ENCODE measurements around the gene COMP. TPM values are rescaled to one million over a fixed set of nuclear protein-coding genes. Genes with fewer than 3 reads are reported as not detected.

COMP gene
- total and polyA plus RNA-seq, 2 donors (not counting 1 experiment from before 2014, with no cell fraction given) = not detected

DNA sequence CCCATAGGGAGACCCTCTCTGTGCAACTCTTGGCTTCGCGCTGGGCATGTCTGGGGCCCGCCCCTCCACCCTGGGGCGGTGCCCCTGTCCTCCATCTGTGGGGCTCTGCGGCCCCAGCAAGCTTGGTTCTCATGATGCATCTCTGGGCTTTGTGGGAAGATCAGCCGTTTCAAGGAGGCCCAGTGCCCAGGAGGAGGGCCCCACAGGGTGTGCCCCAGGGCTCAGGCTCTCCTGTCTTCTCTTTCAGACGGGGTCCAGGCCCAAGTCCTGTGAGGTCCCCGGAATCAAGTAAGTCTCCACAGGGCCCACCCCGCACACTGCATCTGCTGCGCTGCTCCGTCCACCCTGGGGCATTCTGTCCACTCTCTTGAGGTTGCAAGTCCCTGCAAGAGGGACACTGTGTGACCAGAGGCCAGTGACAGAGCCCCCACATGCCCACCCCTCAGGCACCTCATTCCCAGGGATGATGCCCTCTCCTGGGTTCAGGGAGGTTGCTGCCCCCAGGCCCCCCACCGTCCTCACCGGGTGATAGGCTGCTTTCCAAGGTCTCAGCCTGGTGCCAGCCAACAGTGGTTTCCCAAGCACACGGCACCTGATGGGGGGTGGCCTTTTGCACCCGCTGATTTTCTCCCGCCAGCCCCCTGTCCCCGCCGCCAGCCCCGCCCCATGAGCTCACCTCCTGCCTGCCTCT, 31.7 kb downstream of the COMP start:
- TF ChIP-seq, protein P1, sequence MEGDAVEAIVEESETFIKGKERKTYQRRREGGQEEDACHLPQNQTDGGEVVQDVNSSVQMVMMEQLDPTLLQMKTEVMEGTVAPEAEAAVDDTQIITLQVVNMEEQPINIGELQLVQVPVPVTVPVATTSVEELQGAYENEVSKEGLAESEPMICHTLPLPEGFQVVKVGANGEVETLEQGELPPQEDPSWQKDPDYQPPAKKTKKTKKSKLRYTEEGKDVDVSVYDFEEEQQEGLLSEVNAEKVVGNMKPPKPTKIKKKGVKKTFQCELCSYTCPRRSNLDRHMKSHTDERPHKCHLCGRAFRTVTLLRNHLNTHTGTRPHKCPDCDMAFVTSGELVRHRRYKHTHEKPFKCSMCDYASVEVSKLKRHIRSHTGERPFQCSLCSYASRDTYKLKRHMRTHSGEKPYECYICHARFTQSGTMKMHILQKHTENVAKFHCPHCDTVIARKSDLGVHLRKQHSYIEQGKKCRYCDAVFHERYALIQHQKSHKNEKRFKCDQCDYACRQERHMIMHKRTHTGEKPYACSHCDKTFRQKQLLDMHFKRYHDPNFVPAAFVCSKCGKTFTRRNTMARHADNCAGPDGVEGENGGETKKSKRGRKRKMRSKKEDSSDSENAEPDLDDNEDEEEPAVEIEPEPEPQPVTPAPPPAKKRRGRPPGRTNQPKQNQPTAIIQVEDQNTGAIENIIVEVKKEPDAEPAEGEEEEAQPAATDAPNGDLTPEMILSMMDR (IDR thresholded peaks at IDR 0.05) = no peak
- no peak for TF ChIP-seq EZH2 (IDR thresholded peaks at IDR 0.05; ENCODE audit: borderline replicate concordance, insufficient read depth, low read depth, low read length, poor library complexity, severe bottlenecking)
- H2AFZ ChIP-seq (ENCODE audit: insufficient read depth, low read depth, low read length, poor library complexity, severe bottlenecking) = no peak overlapping the region
- no peaks in the 10 kb centered on the region for H3K9me3 ChIP-seq (ENCODE audit: control extremely low read depth in 1 of 3, control insufficient read depth in 2 of 3, insufficient read depth in 1 of 3, low read length in 2 of 3)
- no peak overlapping the region for H3K27ac ChIP-seq (ENCODE audit: low read length in 2 of 2)
- H3K27me3 Mint-ChIP-seq = no peaks in the 10 kb centered on the region
- peaks cover 0 to 3% of the 10 kb centered on the region in 2 donors for H3K4me1 ChIP-seq (ENCODE audit: control insufficient read depth in 2 of 2, insufficient read depth in 2 of 2, low read length in 2 of 2)
- H3K9me3 Mint-ChIP-seq (ENCODE audit: insufficient read depth) = no peaks in the 10 kb centered on the region
- H4K20me1 ChIP-seq (ENCODE audit: control insufficient read depth, insufficient read depth, low read length, poor library complexity, severe bottlenecking) = no peaks in the 10 kb centered on the region
- no peak overlapping the region for H3K4me2 ChIP-seq (replicated peaks; ENCODE audit: low read depth, low read length, poor library complexity, severe bottlenecking)
- CTCF ChIA-PET = interaction anchor here (0.6 kb wide), 1 partner anchor 41 kb away, joined by 5 read pairs; no protein-coding TSS in a partner anchor
- H3K27ac Mint-ChIP-seq = no peak overlapping the region
- 93% methylated on average over 14 of the region's 19 CpGs for WGBS (ENCODE audit: insufficient coverage)
- H3K9ac ChIP-seq (ENCODE audit: low read length) = no peak overlapping the region
- no peaks in the 10 kb centered on the region for H3K27me3 ChIP-seq (replicated peaks in 1 of 4; ENCODE audit: control extremely low read depth in 1 of 4, control insufficient read depth in 3 of 4, insufficient read depth in 4 of 4, low read length in 3 of 4)
- H3K4me3 Mint-ChIP-seq = no peak overlapping the region
- H3K79me2 ChIP-seq (ENCODE audit: control insufficient read depth, insufficient read depth, low read length) = no peaks in the 10 kb centered on the region
- no peaks in the 10 kb centered on the region for H3K36me3 ChIP-seq (replicated peaks in 1 of 2; ENCODE audit: control extremely low read depth in 1 of 2, control insufficient read depth in 1 of 2, extremely low read depth in 1 of 2, insufficient read depth in 2 of 2, low read length in 1 of 2)
- intact Hi-C loops (cut with micrococcal nuclease) = no loop called here
- ATAC-seq (ENCODE audit: low read depth) (no peak), DNase-seq (no peak)
- no peaks in the 10 kb centered on the region for H3K4me1 Mint-ChIP-seq
- H3K4me3 ChIP-seq (ENCODE audit: control extremely low read depth in 1 of 5, extremely low read depth in 1 of 5, insufficient read depth in 1 of 5, low read depth in 2 of 5, low read length in 4 of 5) = no peak overlapping the region
- POLR2A ChIA-PET = no interaction called here

DNA sequence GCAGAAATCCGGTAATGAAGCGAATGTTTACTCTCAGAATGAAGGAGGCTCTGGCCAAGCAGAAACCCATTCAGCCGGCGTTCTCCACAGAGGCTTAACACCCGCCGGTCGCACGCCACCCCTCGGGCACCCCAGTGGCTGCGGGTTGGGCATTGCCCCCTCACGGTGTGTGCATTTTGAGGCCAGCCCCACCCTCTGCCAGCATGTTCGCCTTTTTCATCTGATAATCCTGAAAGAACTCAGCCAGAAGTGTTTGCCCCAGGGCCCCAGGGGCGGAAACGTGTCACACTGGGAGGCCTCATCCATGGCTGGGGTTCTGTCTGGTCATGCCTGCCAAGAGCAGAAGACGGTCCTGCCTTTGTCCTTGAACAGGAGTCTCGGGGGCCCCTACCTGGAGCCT, 34.2 kb downstream of the COMP start:
- 93% methylated on average over 16 of the region's 16 CpGs for WGBS (ENCODE audit: insufficient coverage)
- no peak overlapping the region for H3K27ac Mint-ChIP-seq
- Histone ChIP-seq H2AFZ (ENCODE audit: insufficient read depth, low read depth, low read length, poor library complexity, severe bottlenecking) (no peak overlapping the region), H3K27me3 (replicated peaks in 1 of 4; ENCODE audit: control extremely low read depth in 1 of 4, control insufficient read depth in 3 of 4, insufficient read depth in 4 of 4, low read length in 3 of 4) (no peaks in the 10 kb centered on the region), H4K20me1 (ENCODE audit: control insufficient read depth, insufficient read depth, low read length, poor library complexity, severe bottlenecking) (no peaks in the 10 kb centered on the region), H3K9ac (ENCODE audit: low read length) (no peak overlapping the region), H3K9me3 (ENCODE audit: control extremely low read depth in 1 of 3, control insufficient read depth in 2 of 3, insufficient read depth in 1 of 3, low read length in 2 of 3) (no peaks in the 10 kb centered on the region), H3K79me2 (ENCODE audit: control insufficient read depth, insufficient read depth, low read length) (no peaks in the 10 kb centered on the region), H3K4me1 (ENCODE audit: control insufficient read depth in 2 of 2, insufficient read depth in 2 of 2, low read length in 2 of 2) (no peaks in the 10 kb centered on the region), H3K4me2 (replicated peaks; ENCODE audit: low read depth, low read length, poor library complexity, severe bottlenecking) (no peak overlapping the region), H3K27ac (ENCODE audit: low read length in 2 of 2) (no peak overlapping the region), H3K36me3 (replicated peaks in 1 of 2; ENCODE audit: control extremely low read depth in 1 of 2, control insufficient read depth in 1 of 2, extremely low read depth in 1 of 2, insufficient read depth in 2 of 2, low read length in 1 of 2) (peaks cover 0 to 13% of the 10 kb centered on the region in 2 experiments), H3K4me3 (ENCODE audit: control extremely low read depth in 1 of 5, extremely low read depth in 1 of 5, insufficient read depth in 1 of 5, low read depth in 2 of 5, low read length in 4 of 5) (no peak overlapping the region)
- ChIA-PET CTCF (no interaction called here), POLR2A (no interaction called here)
- H3K27me3 Mint-ChIP-seq = no peaks in the 10 kb centered on the region
- DNase-seq (no peak), ATAC-seq (ENCODE audit: low read depth) (no peak)
- intact Hi-C loops (cut with micrococcal nuclease) = no loop called here
- TF ChIP-seq, protein P1 (IDR thresholded peaks at IDR 0.05) = no peak
- TF ChIP-seq EZH2 (IDR thresholded peaks at IDR 0.05; ENCODE audit: borderline replicate concordance, insufficient read depth, low read depth, low read length, poor library complexity, severe bottlenecking) = no peak
- H3K9me3 Mint-ChIP-seq (ENCODE audit: insufficient read depth) = no peaks in the 10 kb centered on the region
- no peak overlapping the region for H3K4me3 Mint-ChIP-seq
- H3K4me1 Mint-ChIP-seq = no peaks in the 10 kb centered on the region

Data from B cell (primary cell).